COR-L47 (cell line): Measurements from ENCODE around the gene ABI2.
"Not testable (repeated sequence)": the region's sequence is repeated elsewhere in the genome, so short reads cannot be mapped to it uniquely, and the experiment has no call there.

Experiments used
- DNase-seq: peaks from one replicate; lab custom pipeline; 2025; lab: John Stamatoyannopoulos, UW

ABI2 gene

DNA sequence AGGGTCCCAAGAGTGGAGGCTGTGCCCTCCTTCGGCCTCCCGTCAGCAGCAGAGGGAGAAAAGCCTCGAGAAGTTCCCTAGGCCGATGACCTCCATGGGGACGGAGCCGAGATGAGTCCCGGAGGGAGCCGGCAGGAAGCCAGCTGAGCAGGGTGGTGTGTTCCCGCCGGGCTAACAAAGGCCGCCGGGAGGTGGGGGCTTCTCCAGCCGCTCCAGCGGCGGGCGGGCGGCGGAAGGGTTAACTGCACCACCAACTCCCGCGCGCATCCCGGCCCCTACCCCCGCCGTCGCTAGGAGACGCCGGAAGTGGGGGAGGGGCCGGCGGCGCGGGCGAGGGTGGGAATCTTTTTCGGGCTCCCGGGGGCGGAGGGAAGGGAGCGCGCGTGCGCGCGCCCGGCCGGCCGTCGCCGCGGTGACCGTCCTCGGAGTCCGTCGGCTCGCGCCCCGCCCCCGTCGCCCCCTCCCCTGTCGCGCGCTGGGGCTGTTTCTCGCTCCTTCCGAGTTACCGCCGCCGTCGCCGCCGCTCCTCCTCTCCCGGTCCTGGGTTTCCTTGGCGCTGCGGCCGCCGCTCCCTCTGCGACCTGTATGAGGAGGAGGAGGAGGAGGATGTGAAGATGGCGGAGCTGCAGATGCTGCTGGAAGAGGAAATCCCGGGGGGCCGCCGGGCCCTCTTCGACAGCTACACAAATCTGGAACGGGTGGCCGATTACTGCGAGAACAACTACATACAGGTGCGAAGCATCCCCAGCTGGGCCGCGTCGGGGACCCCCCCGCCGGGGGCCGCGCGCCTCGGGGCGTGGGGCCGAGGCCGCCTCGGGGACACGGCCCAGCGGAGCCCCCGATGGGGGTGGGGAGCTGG lies at the start of gene ABI2:
Gene ABI2 (plus strand): TSS at position 494 of the 859 bp plus-strand sequence. CDS start 121 bp downstream, at position 615.
- peak; percentile 92 for DNase-seq

DNA sequence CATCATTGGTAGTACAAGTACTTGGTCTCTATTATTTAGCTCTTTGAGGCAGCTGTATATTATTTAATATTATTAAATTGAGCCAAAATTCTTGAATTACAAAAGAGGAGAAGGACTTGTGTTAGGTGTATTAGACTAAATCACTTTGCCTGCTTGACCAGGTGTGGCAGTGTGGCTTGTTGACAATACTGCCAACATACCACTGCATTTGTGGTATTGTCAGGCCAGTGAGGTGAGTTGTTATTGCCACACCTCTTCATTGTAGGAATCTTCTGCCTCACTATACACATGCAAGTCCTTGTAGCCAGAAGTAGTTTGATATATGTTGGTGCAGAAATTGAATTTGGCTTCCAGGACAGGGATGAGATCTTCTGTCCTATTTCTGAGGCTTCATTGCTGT lies 48.9 kb upstream of the ABI2 start:
- DNase-seq, result no peak

DNA sequence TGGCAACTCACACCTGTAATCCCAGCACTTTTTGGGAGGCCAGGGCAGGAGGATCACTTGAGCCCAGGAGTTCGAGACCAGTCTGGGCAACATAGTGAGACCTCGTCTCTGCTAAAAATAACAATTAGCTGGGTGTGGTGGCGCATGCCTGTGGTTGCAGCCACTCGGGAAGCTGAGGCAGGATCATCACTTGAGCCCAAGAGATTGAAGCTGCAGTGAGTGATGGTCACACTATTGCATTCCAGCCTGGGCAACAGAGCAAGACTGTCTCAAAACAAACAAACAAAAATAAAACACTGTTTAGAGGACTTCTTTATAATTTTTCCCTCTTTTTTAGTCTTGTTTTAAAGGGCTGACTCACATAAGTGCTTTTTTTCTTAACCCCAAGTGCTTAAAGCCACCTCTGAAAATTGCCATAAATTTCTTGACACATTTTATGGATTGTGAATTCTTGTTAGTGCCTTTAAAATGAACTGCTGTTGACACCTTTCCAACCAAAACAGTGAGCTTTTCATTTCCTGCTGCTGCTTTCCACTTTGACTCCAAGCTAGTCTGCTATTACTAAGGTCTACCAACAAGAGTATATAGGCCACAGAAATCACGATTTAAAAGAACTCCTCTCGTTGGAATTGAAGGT lies 47.6 kb upstream of the ABI2 start:
- DNase-seq, result no peak

DNA sequence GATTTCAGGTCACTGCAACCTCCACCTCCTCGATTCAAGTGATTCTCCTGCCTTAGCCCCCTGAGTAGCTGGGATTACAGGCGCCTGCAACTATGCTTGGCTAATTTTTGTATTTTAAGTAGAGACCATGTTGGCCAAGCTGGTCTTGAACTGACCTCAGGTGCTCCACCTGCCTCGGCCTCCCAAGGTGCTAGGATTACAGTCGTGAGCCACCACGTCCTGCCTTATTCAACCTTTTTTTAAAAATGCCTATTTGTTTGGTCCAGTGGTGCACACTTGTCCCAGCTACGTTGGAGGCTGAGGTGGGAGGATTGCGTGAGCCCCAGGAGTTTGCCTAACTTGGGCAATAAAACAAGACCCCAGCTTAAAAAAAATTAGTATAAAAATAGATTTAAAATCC lies 46.1 kb upstream of the ABI2 start:
- DNase-seq, result no peak

DNA sequence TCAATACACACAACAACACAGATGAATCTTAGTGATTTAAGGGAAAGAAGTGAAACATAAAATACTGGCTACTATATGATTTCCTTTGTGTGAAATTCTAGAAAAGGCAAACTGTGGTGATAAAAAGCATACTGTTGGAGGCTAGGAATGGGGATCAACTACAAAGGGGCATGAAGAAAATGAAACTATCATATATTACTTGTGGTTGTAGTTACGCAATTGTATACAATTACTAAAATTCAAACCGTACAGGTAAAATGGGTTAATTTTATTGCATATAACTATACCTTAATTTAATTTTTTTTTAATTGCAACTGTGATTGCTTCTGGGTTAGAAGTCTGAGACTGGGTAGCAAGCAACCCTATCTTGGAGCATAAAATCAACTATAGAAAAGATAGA lies 41.7 kb upstream of the ABI2 start:
- DNase-seq, result no peak

DNA sequence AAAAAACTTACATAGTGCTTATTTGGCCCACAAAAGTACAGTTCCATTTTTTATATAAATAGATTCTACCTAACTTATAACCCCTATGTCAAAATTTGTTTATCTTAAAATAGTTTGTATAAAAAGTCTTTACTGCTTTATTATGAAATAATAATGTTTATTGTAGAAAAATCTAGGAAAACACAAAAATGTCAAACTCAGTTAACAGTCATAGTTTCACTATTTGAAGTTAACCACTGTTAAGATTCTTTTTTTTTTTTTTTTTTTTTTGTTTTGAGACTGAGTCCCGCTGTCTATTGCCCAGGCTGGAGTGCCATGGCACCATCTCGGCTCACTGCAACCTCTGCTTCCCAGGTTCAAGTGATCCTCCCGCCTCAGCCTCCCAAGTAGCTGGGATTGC lies 26.5 kb upstream of the ABI2 start:
- DNase-seq, result no peak

DNA sequence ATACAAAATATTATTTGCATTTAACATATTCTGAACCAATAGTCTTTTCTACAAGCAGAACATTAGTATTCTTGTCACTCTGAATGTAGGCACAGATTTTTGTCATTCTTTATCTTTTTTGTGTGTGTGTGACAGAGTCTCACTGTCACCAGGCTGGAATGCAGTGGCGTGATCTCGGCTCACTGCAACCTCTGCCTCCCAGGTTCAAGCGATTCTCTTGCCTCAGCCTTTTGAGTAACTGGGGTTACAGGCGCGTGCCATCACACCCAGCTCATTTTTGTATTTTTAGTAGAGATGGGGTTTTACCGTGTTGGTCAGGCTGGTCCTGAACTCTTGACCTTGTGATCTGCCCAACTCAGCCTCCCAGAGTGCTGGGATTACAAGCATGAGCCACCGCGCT lies 25.6 kb upstream of the ABI2 start:
- DNase-seq, result not testable (repeated sequence)

DNA sequence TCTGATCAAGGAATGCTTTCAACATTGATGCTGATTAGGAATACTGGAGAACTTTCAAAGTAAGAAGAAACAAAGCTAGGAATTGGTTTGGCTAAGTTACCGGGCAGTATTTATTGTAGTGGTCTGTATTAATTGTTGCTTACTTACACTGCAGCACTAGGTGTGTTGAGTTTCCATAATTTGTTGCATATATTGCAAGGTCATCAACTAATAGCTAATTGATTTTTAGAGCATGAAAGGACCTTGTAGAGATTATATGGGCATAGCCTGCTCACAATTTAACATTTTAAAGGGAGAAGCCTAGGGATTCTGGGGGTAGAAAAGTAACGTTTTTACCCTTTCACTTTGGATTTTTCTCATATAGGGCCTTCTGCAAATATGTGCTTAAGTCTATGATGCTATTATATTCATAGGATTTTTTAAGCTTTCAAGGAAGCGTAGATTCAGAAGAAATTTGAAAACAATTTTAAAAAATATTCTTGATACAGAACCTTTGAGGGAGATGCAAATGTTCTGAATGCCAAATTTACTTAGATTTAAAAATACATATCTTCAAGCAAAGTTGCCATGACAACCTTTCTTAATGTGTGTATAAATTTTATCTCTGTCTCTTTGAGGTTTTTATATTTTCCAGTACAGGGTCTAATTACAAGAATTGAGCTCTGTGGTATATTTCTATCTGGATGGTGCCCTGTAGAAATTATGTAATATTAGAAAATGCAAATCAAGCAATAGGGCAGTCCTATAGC lies 17.3 kb upstream of the ABI2 start:
- no peak for DNase-seq

DNA sequence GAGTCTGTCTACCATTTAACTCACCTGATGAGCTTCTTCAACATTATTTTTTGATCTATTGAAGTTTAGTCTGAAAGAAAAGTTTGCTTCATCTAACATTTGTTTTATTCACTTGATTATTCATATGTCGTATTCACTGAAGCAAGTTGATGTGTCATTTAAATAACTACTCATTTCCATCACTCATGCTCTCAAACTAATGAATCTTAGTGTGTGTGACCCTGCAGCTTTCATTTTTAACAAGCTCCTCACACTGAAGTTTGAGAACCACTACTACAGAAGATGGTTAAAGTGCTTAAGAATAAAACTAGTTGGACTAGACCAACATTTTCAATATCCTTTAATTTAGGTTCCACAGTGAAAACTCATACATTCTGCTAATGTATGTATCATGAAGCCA lies 1.8 kb upstream of the ABI2 start:
- DNase-seq, result no peak

DNA sequence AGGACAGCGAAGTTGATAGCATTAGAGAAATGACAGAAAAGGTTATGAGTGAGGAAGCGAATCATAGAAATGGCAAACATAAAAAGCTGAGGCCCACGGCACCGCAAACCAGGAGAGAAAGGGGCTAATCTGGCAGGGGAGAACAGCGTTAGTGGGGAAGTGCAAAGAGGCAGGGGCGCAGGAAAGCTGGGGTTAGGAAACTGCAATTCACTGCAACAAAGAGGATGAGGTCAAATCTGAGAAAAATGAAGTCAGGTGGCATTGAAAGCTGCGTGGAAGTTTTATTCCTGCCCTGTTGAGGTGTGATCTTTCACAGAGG lies 653 bp upstream of the ABI2 start:
- no peak for DNase-seq

DNA sequence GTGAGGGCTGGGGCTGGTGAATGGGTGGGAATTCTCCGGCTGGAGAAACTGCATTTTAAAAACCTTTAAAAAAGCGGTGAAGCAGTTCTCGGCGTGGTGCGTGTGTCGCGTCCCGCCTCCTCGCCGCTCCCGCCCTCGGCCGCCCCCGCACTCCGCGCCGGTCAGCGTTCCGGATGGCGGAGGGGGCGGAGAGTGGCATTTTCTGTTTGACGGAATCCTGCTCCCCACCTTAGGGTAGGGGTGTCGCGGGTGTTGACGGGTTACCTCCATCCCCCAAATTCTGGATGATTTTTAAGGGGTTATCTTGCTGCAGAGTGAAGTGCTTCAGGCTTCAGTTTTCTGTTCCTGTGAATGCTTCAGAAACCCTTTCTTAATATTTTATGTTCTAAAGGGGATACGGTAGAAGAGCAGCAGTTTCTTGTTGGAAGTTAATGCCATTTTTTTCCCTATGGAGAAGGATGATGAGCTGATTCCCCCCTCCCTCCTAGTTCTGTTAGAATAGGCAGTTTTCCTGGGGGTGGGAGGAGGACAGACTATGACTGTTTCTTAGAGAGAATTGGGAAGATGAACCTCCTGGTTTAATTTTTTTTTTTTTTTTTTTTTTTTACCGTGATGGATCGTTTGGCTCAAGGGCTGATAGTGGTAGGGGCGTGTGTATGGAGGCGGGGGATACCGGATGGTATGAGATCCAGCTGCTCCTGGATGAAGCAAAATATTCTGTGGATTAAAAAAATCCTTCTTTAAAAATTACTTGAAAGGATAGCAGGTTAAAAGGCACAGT lies 756 bp downstream of the ABI2 start:
- DNase-seq, result peak; percentile 51

DNA sequence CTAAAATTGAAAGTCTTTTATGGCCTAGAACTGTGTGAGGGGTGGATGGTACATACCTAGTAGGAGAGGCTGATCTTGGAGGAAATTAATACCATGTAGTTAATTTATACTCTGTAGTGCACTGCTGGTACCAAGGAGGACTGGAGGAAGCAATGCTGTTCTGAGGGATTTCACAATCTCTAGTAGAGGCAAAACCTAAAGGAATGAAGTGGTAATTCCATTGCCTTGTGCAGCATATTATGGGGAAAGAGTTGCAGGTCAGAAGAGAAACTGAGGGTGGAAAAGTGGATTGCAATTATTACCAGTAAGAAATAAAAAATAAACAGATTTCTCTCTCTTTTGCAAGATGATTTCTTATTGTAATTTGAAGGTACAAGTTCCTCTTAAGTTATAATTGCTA lies 2.2 kb downstream of the ABI2 start:
- no peak for DNase-seq

DNA sequence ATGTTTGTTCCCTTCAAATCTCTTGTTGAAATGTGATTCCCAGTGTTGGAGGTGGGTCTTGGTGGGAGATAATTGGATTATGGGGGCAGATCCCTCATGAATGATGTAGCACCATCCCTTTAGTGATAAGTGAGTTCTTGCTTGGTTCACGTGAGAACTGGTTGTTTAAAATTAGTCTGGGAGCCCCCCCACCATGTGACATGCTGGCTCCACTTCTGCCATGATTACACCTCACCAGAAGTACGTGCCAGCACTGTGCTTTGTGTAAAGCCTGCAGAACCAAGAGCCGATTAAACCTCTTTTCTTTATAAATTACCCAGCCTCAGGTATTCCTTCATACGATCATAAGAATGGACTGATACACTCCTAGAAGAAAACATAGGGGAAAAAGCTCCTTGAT lies 10.1 kb downstream of the ABI2 start:
- no peak for DNase-seq

DNA sequence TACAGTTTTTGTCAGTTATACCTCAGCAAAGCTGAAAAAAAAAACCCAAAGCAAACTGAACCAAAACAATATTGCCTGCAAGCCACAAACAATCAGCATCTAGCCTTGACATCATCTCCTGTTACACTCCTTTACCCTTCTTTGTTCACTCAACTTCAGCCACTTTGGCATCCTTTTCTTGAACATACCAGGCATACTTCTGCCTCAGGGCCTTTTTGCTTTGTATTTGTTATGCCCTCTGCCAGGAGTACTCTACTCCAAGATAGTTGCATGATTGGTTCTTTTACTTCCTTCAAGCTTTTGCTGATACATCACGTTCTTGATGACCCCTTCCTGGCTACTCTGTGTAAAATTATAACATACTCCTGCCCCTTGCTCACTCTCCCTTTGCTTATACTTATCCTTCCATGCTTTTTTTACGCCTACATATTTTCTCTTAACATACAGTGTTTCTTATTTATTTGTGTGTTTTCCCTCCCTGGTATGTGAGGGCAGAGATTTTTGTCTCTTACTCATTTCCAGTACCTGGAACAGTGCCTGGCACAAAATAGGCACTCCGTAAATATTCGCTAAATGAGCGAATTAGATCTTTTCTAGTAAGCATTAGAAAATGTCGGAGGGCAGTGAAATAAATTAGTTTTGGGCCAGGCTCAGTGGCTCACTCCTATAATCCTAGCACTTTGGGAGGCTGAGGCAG lies 12.7 kb downstream of the ABI2 start:
- DNase-seq, result no peak

DNA sequence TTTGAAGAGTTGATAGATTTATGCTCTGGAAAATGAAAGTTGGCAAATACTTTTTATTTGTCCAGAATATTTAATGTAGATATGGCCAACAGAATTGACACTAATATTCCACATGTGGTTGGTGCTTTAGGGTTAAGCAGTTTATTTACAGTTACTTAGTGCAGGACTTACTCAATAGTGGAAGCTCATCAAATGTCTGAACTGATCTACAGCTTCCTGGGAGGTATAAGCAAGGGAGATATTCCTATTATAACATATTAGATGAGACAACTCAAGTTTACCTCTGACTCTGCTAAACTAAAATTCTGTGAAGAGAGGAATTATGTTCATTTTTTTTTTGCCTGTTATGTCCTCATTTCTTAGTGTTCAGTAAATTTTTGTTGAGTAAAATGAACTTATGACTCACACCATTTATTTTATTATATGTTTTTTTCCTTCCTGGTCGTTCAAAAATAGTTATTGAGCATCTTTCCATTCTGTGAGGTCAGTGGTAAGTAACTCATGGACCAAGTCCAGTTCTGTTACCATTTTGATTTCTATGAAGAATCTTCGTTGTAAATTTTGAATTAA lies 13.6 kb downstream of the ABI2 start:
- DNase-seq, result no peak

DNA sequence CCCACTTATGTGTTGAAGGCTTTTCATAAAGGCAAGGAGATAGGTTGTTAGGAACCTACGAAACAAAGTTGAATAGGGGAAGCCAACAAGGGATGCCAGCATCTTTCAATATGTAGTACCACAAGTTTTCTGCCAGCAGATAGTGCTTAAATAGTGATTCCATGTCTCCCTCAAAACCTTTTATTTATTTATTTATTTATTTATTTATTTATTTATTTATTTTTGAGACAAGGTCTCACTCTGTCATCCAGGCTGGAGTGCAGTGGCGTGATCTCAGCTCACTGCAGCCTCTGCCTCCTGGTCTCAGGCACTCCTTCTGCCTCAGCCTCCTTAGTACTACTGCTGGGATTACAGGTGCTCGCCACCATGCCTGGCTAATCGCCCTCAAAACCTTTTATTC lies 14.2 kb downstream of the ABI2 start:
- DNase-seq, result not testable (repeated sequence)

DNA sequence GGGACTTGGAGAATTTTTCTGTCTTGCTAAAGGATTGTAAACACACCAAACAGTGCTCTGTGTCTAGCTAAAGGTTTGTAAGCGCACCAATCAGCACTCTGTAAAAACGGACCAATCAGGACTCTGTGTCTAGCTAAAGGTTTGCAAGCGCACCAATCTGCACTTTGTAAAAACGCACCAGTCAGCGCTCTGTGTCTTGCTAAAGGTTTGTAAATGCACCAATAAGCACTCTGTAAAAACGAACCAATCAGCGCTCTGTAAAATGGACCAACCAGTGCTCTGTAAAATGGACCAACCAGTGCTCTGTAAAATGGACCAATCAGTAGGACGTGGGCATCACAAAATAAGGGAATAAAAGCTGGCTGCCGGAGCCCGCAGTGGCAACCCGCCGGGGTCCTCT lies 16.5 kb downstream of the ABI2 start:
- DNase-seq, result no peak

DNA sequence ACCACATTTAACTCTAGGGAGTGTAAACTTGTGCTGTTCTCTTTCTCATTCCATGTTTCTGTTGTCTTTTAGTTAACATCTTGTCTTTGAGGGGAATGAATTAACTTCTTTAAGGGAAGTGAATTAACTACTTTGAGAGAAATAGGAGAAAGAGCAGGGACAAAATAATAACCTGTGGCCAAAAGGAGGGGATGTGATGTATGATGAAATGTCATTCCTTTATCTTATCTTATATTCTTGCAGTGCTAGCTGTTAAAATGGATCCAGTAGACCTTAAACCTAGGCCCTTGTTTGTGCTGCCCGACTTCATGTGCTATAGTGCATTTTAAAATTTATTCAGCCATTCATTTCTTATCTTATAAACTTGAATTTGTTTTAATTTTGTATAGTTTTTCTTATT lies 18.4 kb downstream of the ABI2 start:
- DNase-seq, result no peak

DNA sequence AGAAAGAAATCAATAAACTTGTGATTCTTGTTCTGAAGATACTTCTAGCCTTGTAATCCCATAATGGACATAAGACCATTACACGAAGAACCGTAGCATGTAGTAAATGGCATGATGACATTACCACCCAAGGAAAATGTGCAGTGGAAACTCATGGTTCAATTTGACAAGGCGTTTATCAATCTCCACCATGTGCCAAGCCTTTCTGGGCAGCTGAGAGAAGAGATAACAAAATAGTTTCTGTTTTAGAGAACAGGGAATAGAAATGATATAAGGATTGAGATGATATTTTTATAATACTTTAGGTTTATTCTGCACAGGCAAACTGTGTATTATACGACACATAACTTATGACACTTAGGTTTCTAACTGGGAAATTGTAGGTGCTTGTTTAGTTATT lies 19.2 kb downstream of the ABI2 start:
- no peak for DNase-seq

DNA sequence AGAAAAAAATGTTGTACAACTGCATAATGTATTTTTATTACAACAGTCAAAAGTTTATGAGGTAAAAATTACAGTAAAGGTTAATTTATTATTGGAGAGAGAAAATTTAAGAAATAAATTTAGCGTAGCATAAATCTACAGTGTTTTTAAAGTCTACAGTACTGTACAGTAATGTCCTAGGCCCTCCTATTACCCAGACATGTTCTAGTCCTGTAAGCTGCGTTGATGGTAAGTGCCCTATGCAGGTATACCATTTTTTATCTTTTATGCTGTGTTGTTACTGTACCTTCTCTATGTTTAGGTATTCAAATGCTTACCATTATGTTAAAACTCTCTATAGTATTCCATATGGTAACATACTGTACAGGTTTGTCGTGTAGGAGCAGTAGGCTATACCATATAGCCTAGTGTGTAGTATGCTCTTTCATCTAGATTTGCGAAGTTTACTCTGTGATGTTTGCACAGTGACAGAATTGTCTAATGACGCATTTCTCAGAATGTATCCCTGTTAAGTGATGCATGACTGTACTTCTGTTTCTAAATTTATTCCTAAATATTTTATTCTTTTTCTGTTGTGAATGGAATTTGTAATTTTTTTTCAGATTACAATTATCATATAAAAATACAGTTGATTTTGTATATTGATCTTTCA lies 24.5 kb downstream of the ABI2 start:
- DNase-seq, result no peak

DNA sequence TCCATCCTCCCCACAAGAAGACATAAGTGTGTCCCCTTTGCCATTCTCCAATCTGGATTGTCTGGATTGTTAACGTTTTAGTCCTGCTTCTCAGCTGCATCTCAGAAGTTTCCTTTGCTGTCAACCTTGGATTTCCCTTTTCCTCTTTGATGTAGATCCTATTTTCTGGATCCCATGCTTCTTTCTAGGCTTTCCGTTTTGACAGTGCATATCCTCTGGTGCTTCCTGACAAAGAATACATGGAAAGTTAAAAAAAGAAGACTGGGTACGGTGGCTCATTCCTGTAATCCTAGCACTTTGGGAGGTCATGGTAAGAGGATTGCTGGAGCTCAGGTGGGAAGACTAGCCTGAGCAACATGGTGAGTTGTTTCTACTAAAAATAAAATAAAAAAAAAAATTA lies 26.8 kb downstream of the ABI2 start:
- no peak for DNase-seq
